IgD-negative memory B cell (primary cell): ENCODE results near the gene PNMT. TPM values are rescaled to one million over a fixed set of nuclear protein-coding genes. Genes with fewer than 3 reads are reported as not detected.

Experiments used
- H3K27ac Mint-ChIP-seq, 3 donors: one replicate each; pipeline ENCODE4 v1.8.0; 2020 to 2022; ENCODE audit warnings: mild to moderate bottlenecking in 3 of 3, mixed read lengths in 3 of 3, moderate library complexity in 1 of 3
- H3K27me3 Mint-ChIP-seq: one replicate; pipeline ENCODE4 v1.8.0; 2021; ENCODE audit warnings: mixed read lengths
- H3K36me3 Mint-ChIP-seq: one replicate; pipeline ENCODE4 v1.8.0; 2020; ENCODE audit warnings: mild to moderate bottlenecking, mixed read lengths
- H3K4me1 Mint-ChIP-seq, 3 donors: one replicate each; pipeline ENCODE4 v1.8.0; 2020 to 2022; ENCODE audit warnings: mixed read lengths in 3 of 3, mild to moderate bottlenecking in 1 of 3
- H3K4me3 Mint-ChIP-seq, 4 donors: one replicate each; pipeline ENCODE4 v1.8.0; 2020 to 2022; ENCODE audit warnings: mild to moderate bottlenecking in 4 of 4, mixed read lengths in 4 of 4, moderate library complexity in 3 of 4
- H3K9me3 Mint-ChIP-seq, 3 donors: one replicate each; pipeline ENCODE4 v1.8.0; 2020 to 2021; ENCODE audit warnings: mixed read lengths in 3 of 3, mild to moderate bottlenecking in 1 of 3
- polyA plus RNA-seq: library from polyadenylated mRNA; unstranded; fragments of 300-500 nt; fragmentation: Illumina TruSeq; gene quantifications from one replicate; pipeline ENCODE4 v1.2.3, GENCODE V29; 2021

Gene PNMT
- polyA plus RNA-seq, 1 donor from 2014 or later, result not detected

- peaks cover 3% of the 10 kb centered on the region for H3K36me3 Mint-ChIP-seq
- H3K4me3 Mint-ChIP-seq, result peak overlapping the region in 2 of 4 donors; percentile 45 to 70
- H3K27ac Mint-ChIP-seq, result no peak overlapping the region
- H3K4me1 Mint-ChIP-seq, result peaks cover 32 to 45% (median 33%) of the 10 kb centered on the region in 3 donors
- no peaks in the 10 kb centered on the region for H3K9me3 Mint-ChIP-seq
- H3K27me3 Mint-ChIP-seq, result no peaks in the 10 kb centered on the region
These were observed 27.6 kb upstream of the PNMT start for GRCh38 chr17:39640591-39641031.

GRCh38 chr17:39641097-39641496, 27.2 kb upstream of the PNMT start:
- peaks cover 3% of the 10 kb centered on the region for H3K36me3 Mint-ChIP-seq
- no peaks in the 10 kb centered on the region for H3K9me3 Mint-ChIP-seq
- H3K27me3 Mint-ChIP-seq, result no peaks in the 10 kb centered on the region
- peak overlapping the region in 1 of 4 donors; percentile 70 for H3K4me3 Mint-ChIP-seq
- H3K4me1 Mint-ChIP-seq, result peaks cover 33 to 45% (median 33%) of the 10 kb centered on the region in 3 donors
- no peak overlapping the region for H3K27ac Mint-ChIP-seq

GRCh38 chr17:39641883-39642282, 26.4 kb upstream of the PNMT start:
- H3K27me3 Mint-ChIP-seq, result no peaks in the 10 kb centered on the region
- peaks cover 3% of the 10 kb centered on the region for H3K36me3 Mint-ChIP-seq
- no peak overlapping the region for H3K27ac Mint-ChIP-seq
- no peak overlapping the region for H3K4me3 Mint-ChIP-seq
- no peaks in the 10 kb centered on the region for H3K9me3 Mint-ChIP-seq
- H3K4me1 Mint-ChIP-seq, result peaks cover 27 to 41% (median 30%) of the 10 kb centered on the region in 3 donors

- no peak overlapping the region for H3K27ac Mint-ChIP-seq
- peaks cover 3% of the 10 kb centered on the region for H3K36me3 Mint-ChIP-seq
These were observed 25.8 kb upstream of the PNMT start for GRCh38 chr17:39642291-39643074.

GRCh38 chr17:39643271-39643670, 25.0 kb upstream of the PNMT start:
- Mint-ChIP-seq H3K27me3 (no peaks in the 10 kb centered on the region), H3K9me3 (no peaks in the 10 kb centered on the region), H3K4me3 (no peak overlapping the region), H3K4me1 (peaks cover 19 to 35% (median 22%) of the 10 kb centered on the region in 3 donors), H3K36me3 (peaks cover 3% of the 10 kb centered on the region), H3K27ac (no peak overlapping the region)

More at GRCh38 chr17:39642291-39643074, 25.8 kb upstream of the PNMT start:
- no peak overlapping the region for H3K4me3 Mint-ChIP-seq
- H3K9me3 Mint-ChIP-seq, result no peaks in the 10 kb centered on the region
- H3K27me3 Mint-ChIP-seq, result no peaks in the 10 kb centered on the region
- peaks cover 27 to 41% (median 29%) of the 10 kb centered on the region in 3 donors for H3K4me1 Mint-ChIP-seq

- Mint-ChIP-seq H3K36me3 (peaks cover 3% of the 10 kb centered on the region), H3K4me3 (no peak overlapping the region), H3K4me1 (peaks cover 13 to 24% (median 15%) of the 10 kb centered on the region in 3 donors), H3K27me3 (no peaks in the 10 kb centered on the region), H3K27ac (no peak overlapping the region), H3K9me3 (no peaks in the 10 kb centered on the region)
These were observed 21.0 kb upstream of the PNMT start for GRCh38 chr17:39647256-39647655.

DNA sequence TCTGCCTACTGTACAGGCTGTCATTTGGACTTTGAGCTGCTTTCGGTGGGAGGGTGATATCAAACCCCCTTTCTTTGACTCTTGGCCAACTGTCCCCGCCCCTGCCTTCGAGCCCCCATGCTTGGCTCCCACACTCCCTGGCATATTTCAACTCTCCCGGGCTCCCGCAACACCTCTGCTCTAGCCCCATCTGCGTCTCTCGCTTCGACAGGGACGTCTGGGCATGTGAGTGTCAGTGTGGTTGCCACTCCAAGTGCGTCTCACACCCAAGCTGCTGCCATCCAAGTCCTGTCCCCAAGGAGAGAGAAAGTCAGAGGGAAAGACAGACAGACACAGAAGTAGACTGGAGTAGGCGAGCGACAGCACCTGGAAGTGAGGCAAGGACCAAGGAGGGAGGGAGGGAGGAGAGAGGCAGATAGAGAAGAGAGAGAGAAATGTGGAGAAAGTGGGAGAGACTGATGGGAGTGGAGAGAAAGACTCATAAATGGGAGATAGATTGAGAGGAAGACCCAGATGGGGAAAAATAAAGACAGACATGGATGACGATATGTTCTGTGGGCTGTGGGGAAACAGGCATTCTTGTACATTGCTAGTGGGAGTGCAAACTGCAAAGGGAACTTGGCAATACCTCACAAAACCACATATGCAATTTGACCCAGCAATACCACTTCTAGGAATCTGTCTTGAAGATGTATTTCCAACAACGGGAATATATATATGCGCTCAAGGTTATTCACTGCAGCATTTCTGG, 19.5 kb upstream of the PNMT start:
- H3K9me3 Mint-ChIP-seq, result no peaks in the 10 kb centered on the region
- H3K4me3 Mint-ChIP-seq, result no peak overlapping the region
- H3K27me3 Mint-ChIP-seq, result no peaks in the 10 kb centered on the region
- no peaks in the 10 kb centered on the region for H3K36me3 Mint-ChIP-seq
- peaks cover 10 to 21% (median 17%) of the 10 kb centered on the region in 3 donors for H3K4me1 Mint-ChIP-seq
- no peak overlapping the region for H3K27ac Mint-ChIP-seq

- no peaks in the 10 kb centered on the region for H3K36me3 Mint-ChIP-seq
- no peaks in the 10 kb centered on the region for H3K9me3 Mint-ChIP-seq
- peaks cover 11 to 23% (median 19%) of the 10 kb centered on the region in 3 donors for H3K4me1 Mint-ChIP-seq
- H3K27ac Mint-ChIP-seq, result peak overlapping the region in 1 of 3 donors; percentile 67
- no peaks in the 10 kb centered on the region for H3K27me3 Mint-ChIP-seq
- no peak overlapping the region for H3K4me3 Mint-ChIP-seq
These were observed 18.1 kb upstream of the PNMT start for GRCh38 chr17:39650121-39650579.

- Mint-ChIP-seq H3K9me3 (no peaks in the 10 kb centered on the region), H3K4me3 (no peak overlapping the region), H3K27me3 (no peaks in the 10 kb centered on the region), H3K27ac (peak overlapping the region in 2 of 3 donors; percentile 13 to 29), H3K36me3 (no peaks in the 10 kb centered on the region), H3K4me1 (peaks cover 11 to 23% (median 15%) of the 10 kb centered on the region in 3 donors)
These were observed 16.2 kb upstream of the PNMT start for GRCh38 chr17:39651923-39652586.

DNA sequence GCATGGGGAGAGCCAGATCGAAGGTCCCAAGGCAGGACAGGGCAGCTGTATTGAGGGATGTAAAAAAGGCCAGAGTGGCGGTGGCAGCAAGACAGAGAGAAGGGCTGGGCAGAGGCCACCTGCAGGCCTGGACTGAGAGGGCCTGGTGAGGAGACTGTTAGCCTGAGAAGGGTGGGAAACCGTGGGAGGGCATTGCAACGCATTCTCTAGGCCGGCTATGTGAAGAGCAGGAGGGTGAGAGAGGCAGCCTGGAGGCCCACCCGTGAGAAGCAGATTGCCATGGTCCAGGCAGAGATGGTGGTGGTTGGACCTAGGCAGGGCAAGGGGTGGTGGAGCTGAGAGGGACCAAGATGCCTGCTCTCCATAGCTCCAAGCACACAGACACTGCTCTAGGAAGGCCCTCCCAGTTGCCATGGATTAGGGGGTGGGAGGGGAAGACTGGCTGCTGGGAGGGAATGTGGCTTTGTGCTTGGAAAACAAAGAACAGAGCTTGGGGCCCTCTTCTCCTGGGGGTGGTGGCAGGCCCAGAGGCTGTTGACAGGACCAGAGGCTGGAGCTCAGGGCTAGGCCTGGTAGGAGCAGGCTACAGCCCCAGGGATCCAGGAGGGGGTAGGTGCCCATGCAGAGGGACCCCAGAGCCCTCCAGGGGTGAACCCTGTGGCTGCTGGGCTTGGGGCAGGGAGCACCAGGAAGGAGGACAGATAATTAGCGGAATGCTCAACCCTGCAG, 15.5 kb upstream of the PNMT start:
- no peaks in the 10 kb centered on the region for H3K27me3 Mint-ChIP-seq
- no peak overlapping the region for H3K4me3 Mint-ChIP-seq
- peak overlapping the region in 2 of 3 donors; percentile 13 to 29 for H3K27ac Mint-ChIP-seq
- no peaks in the 10 kb centered on the region for H3K9me3 Mint-ChIP-seq
- peaks cover under 1% of the 10 kb centered on the region for H3K36me3 Mint-ChIP-seq
- peaks cover 11 to 21% (median 15%) of the 10 kb centered on the region in 3 donors for H3K4me1 Mint-ChIP-seq

- Mint-ChIP-seq H3K27me3 (no peaks in the 10 kb centered on the region), H3K9me3 (no peaks in the 10 kb centered on the region), H3K4me1 (peaks cover 11 to 21% (median 15%) of the 10 kb centered on the region in 3 donors), H3K36me3 (peaks cover 2% of the 10 kb centered on the region), H3K4me3 (no peak overlapping the region), H3K27ac (no peak overlapping the region)
These were observed 15.0 kb upstream of the PNMT start for GRCh38 chr17:39653316-39653661.

GRCh38 chr17:39653662-39654331, 14.5 kb upstream of the PNMT start:
- no peak overlapping the region for H3K4me3 Mint-ChIP-seq
- H3K4me1 Mint-ChIP-seq, result peaks cover 11 to 19% (median 15%) of the 10 kb centered on the region in 3 donors
- H3K27me3 Mint-ChIP-seq, result no peaks in the 10 kb centered on the region
- H3K9me3 Mint-ChIP-seq, result no peaks in the 10 kb centered on the region
- H3K36me3 Mint-ChIP-seq, result peaks cover 2% of the 10 kb centered on the region
- no peak overlapping the region for H3K27ac Mint-ChIP-seq

DNA sequence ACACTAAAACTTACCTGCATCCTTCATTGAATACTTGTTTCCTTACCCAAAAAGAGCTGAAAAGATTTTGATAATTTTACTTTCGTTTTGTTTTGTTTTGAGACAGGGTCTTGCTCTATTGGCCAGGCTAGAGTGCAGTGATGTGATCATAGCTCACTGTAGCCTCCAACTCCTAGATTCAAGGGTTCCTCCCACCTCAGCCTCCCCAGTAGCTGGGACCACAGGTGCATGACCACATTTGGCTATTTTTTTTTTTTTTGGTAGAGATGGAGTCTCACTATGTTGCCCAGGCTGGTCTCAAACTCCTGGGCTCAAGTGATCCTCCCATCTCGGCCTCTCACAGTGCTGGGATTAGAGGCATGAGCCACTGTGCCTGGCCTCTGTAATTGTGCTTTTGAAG, 13.1 kb upstream of the PNMT start:
- Mint-ChIP-seq H3K27me3 (no peaks in the 10 kb centered on the region), H3K36me3 (peaks cover 2% of the 10 kb centered on the region), H3K9me3 (no peaks in the 10 kb centered on the region), H3K27ac (peak overlapping the region in 1 of 3 donors; percentile 14), H3K4me3 (no peak overlapping the region), H3K4me1 (peaks cover 10 to 16% (median 11%) of the 10 kb centered on the region in 3 donors)

DNA sequence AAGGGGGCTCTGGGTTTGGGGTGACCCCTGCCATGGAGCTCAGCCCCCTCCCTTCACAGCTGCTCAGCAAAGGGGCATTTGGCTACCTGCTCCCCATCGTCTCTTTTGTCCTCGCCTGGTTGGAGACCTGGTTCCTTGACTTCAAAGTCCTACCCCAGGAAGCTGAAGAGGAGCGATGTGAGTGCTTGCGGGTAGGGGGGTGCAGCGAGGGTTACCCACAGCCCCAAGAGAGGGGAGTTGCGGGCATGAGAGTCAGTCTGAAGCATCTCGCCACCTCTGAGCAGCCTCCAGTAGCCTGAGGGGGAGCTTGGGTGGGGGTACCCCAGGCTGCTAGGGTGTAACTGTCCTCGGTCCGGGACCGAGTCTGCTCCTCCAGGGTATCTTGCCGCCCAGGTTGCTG, 9.9 kb upstream of the PNMT start:
- H3K27me3 Mint-ChIP-seq, result no peaks in the 10 kb centered on the region
- no peaks in the 10 kb centered on the region for H3K9me3 Mint-ChIP-seq
- peaks cover 4% of the 10 kb centered on the region for H3K36me3 Mint-ChIP-seq
- no peak overlapping the region for H3K4me3 Mint-ChIP-seq
- H3K4me1 Mint-ChIP-seq, result peaks cover 5 to 8% (median 7%) of the 10 kb centered on the region in 3 donors
- H3K27ac Mint-ChIP-seq, result peak overlapping the region in 1 of 3 donors; percentile 76
